Activated naive CD4-positive, alpha-beta T cell treated with anti-CD3 and anti-CD28 coated beads for 36 hours (primary cell): Measurements from ENCODE around the gene LIN28A. TPM values are rescaled to one million over a fixed set of nuclear protein-coding genes. Genes with fewer than 3 reads are reported as not detected.

Experiments
- CTCF ChIA-PET: fragments of 350-600 bp; sonication (Branson Sonifier 250); formaldehyde crosslinking; loops from one replicate; lab custom pipeline; 2021; ENCODE audit warnings: antibody characterized with exemption; lab: Charles Lee
- DNase-seq: peaks from one replicate; pipeline ENCODE4 v3.0.0-alpha.2; 2020
- H3K27ac Mint-ChIP-seq: one replicate; pipeline ENCODE4 v1.8.0; 2021; ENCODE audit warnings: mild to moderate bottlenecking, mixed read lengths
- H3K27me3 Mint-ChIP-seq: one replicate; pipeline ENCODE4 v1.8.0; 2021; ENCODE audit warnings: low read depth, mixed read lengths
- H3K36me3 Mint-ChIP-seq: one replicate; pipeline ENCODE4 v1.8.0; 2021; ENCODE audit warnings: low read depth, mixed read lengths
- H3K4me1 Mint-ChIP-seq: one replicate; pipeline ENCODE4 v1.8.0; 2021; ENCODE audit warnings: low read depth, mixed read lengths
- H3K4me3 Mint-ChIP-seq: one replicate; pipeline ENCODE4 v1.8.0; 2021; ENCODE audit warnings: mild to moderate bottlenecking, moderate library complexity, mixed read lengths
- H3K9me3 Mint-ChIP-seq: one replicate; pipeline ENCODE4 v1.8.0; 2021; ENCODE audit warnings: mixed read lengths
- intact Hi-C: fragments of 100-400 bp; cut with micrococcal nuclease; formaldehyde crosslinking; loops from one replicate; pipeline ENCODE4 v1.15.1; 2023
- total RNA-seq, 2 experiments: library from RNA; stranded (reverse); gene quantifications; one replicate each; pipeline ENCODE4 v1.2.3, GENCODE V29; 2021

The LIN28A gene
- total RNA-seq, 2 experiments from 2014 or later: not detected

DNA sequence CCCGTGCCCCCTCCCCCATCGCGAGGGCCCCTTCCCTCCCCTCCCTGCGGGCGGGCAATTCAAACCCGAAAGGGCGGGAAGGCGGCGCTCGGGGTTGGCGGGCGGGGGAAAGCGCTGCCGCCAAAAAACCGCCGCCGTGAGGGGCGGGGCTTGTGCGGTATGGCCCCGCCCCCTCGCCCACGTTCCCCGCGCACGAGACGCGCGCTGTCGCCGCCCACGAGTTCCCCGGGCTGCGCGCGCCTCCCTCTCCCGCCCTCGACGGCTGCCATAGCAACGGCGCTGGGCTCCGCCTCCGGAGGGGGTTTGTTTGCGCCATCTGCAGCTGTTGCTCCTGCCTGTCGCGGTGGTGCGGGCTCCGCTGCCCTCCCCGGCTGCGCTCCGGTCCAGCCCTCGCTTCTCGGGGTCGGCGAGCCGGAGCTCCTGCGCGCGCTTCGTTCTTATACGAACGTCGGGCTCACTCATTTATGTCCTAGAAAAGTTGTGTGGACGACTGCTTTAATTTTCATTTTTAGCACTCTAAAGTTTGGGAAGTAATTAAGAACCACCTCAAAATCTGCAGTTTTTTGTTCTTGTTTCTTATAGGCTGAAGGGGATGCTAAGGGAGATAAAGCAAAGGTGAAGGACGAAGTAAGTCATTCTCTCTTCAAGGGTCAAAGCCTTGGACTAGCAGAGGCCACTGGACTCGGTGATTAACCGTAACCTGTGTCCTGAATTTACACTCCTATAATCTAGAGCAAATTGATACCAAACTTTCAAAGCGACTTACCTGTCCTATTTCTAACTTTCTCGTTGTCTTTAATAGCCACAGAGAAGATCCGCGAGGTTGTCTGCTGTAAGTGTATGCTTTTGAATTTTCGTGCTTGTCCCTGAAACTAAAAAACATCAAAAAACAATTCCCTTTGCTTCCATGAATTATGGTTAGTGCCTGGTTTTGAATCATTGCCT, 62.6 kb downstream of the LIN28A start:
- CTCF ChIA-PET: interaction anchor here (0.7 to 0.8 kb wide), 2 partner anchors 34 to 66 kb away, joined by 3 read pairs; no protein-coding TSS in a partner anchor
- H3K9me3 Mint-ChIP-seq: no peaks in the 10 kb centered on the region
- H3K27me3 Mint-ChIP-seq: no peaks in the 10 kb centered on the region
- peaks cover 53% of the 10 kb centered on the region for H3K36me3 Mint-ChIP-seq
- H3K27ac Mint-ChIP-seq: peak overlapping the region; percentile 71
- intact Hi-C loops: loop anchor here (1.0 to 5.0 kb wide), 8 partner anchors 27 to 566 kb away; partner anchors contain the start of genes CD52, DHDDS, NUDC and STMN1
- peaks cover 49% of the 10 kb centered on the region for H3K4me1 Mint-ChIP-seq
- peak; percentile 96 for DNase-seq
- peak overlapping the region; percentile 87 for H3K4me3 Mint-ChIP-seq

- Mint-ChIP-seq H3K27me3 (no peaks in the 10 kb centered on the region), H3K36me3 (peaks cover 51% of the 10 kb centered on the region), H3K4me3 (peak overlapping the region; percentile 87), H3K4me1 (peaks cover 49% of the 10 kb centered on the region), H3K27ac (peak overlapping the region; percentile 72), H3K9me3 (no peaks in the 10 kb centered on the region)
- no peak for DNase-seq
- intact Hi-C loops: loop anchor here (5.0 kb wide), 3 partner anchors 158 to 568 kb away; partner anchors contain the start of genes CD52 and STMN1
- CTCF ChIA-PET: interaction anchor here (0.8 kb wide), 1 partner anchor 26 kb away, joined by 3 read pairs; no protein-coding TSS in a partner anchor
Measured at GRCh38 chr1:26474818-26475217, 64.2 kb downstream of the LIN28A start.

- H3K4me1 Mint-ChIP-seq: peaks cover 39% of the 10 kb centered on the region
- DNase-seq: no peak
- intact Hi-C loops: no loop called here
- H3K9me3 Mint-ChIP-seq: no peaks in the 10 kb centered on the region
- no peak overlapping the region for H3K4me3 Mint-ChIP-seq
- CTCF ChIA-PET: no interaction called here
- H3K36me3 Mint-ChIP-seq: peaks cover 47% of the 10 kb centered on the region
- H3K27ac Mint-ChIP-seq: peak overlapping the region; percentile 71
- no peaks in the 10 kb centered on the region for H3K27me3 Mint-ChIP-seq
Measured at GRCh38 chr1:26475989-26476388, 65.4 kb downstream of the LIN28A start.

GRCh38 chr1:26476958-26477357, 66.3 kb downstream of the LIN28A start:
- intact Hi-C loops: no loop called here
- H3K36me3 Mint-ChIP-seq: peaks cover 47% of the 10 kb centered on the region
- no peaks in the 10 kb centered on the region for H3K27me3 Mint-ChIP-seq
- no peak overlapping the region for H3K4me3 Mint-ChIP-seq
- no peaks in the 10 kb centered on the region for H3K9me3 Mint-ChIP-seq
- H3K4me1 Mint-ChIP-seq: peaks cover 33% of the 10 kb centered on the region
- CTCF ChIA-PET: no interaction called here
- no peak for DNase-seq
- peak overlapping the region; percentile 71 for H3K27ac Mint-ChIP-seq

DNA sequence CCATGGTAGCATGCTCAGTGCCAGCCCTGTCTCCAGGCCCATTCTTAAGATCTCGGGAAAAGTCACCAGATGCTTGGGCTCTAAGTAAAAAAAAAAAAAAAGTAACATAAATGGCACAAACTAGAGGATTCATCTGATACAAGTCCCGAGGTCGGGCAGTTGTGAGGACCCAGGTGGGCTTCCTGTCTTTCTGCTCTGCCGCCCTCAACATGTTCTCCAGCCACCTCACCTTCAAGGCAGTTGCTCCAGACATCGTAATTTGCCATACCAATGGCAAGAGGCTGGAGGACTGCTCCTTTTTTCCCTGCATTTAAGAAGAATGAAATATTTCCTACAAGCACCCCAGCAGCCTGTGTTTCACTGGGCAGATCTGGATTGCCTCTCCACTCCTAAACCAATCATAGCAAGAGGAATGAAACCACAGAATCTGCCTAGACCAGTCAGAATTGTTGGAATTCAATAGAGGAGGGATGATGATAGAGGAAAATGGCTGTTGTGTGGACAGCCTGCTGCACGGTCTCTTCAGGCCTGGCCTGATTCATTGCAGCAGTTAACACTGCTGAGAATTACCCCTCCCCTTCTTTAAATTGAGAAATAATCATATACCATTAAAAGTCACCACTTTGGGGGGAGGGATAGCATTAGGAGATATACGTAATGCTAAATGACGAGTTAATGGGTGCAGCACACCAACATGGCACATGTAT, 67.0 kb downstream of the LIN28A start:
- DNase-seq: no peak
- no peak overlapping the region for H3K4me3 Mint-ChIP-seq
- intact Hi-C loops: no loop called here
- H3K9me3 Mint-ChIP-seq: no peaks in the 10 kb centered on the region
- peaks cover 47% of the 10 kb centered on the region for H3K36me3 Mint-ChIP-seq
- CTCF ChIA-PET: no interaction called here
- no peaks in the 10 kb centered on the region for H3K27me3 Mint-ChIP-seq
- peaks cover 37% of the 10 kb centered on the region for H3K4me1 Mint-ChIP-seq
- peak overlapping the region; percentile 54 for H3K27ac Mint-ChIP-seq

GRCh38 chr1:26478159-26478558, 67.5 kb downstream of the LIN28A start:
- CTCF ChIA-PET: no interaction called here
- Mint-ChIP-seq H3K4me1 (peaks cover 41% of the 10 kb centered on the region), H3K27ac (no peak overlapping the region), H3K36me3 (peaks cover 44% of the 10 kb centered on the region), H3K4me3 (no peak overlapping the region), H3K9me3 (no peaks in the 10 kb centered on the region), H3K27me3 (no peaks in the 10 kb centered on the region)
- no peak for DNase-seq
- intact Hi-C loops: no loop called here

- peak overlapping the region; percentile 18 for H3K27ac Mint-ChIP-seq
- intact Hi-C loops: no loop called here
- H3K9me3 Mint-ChIP-seq: no peaks in the 10 kb centered on the region
- no peaks in the 10 kb centered on the region for H3K27me3 Mint-ChIP-seq
- peaks cover 36% of the 10 kb centered on the region for H3K4me1 Mint-ChIP-seq
- no peak overlapping the region for H3K4me3 Mint-ChIP-seq
- CTCF ChIA-PET: interaction anchor here (1.0 kb wide), 1 partner anchor 21 kb away, joined by 4 read pairs; no protein-coding TSS in a partner anchor
- H3K36me3 Mint-ChIP-seq: peaks cover 36% of the 10 kb centered on the region
- no peak for DNase-seq
Measured at GRCh38 chr1:26478988-26479387, 68.4 kb downstream of the LIN28A start.

Other genes with a start within 250 kb of the LIN28A start
- not detected for gene C1orf232, start 241.9 kb upstream of the LIN28A start, total RNA-seq
- 10 to 100 TPM; 24.0 to 26.8 TPM for gene ZNF593, start 240.9 kb upstream of the LIN28A start, total RNA-seq
- not detected for gene ZNF593OS, start 239.0 kb upstream of the LIN28A start, total RNA-seq
- 1 to 10 TPM; 1.5 to 1.8 TPM for gene CNKSR1, start 233.3 kb upstream of the LIN28A start, total RNA-seq
- not detected for gene CATSPER4, start 220.2 kb upstream of the LIN28A start, total RNA-seq
- gene CEP85, start 176.6 kb upstream of the LIN28A start, total RNA-seq: 10 to 100 TPM; 45.7 to 47.0 TPM
- gene SH3BGRL3, start 130.7 kb upstream of the LIN28A start, total RNA-seq: 100 to 1,000 TPM; 130 to 132 TPM
- gene UBXN11, start 104.2 kb upstream of the LIN28A start, total RNA-seq: 10 to 100 TPM; 26.4 to 26.9 TPM
- 100 to 1,000 TPM; 129 to 141 TPM for gene CD52, start 92.9 kb upstream of the LIN28A start, total RNA-seq
- gene CRYBG2, start 56.7 kb upstream of the LIN28A start, total RNA-seq: under 1 TPM; 0.37 to 0.72 TPM
- not detected for gene ZNF683, start 38.1 kb upstream of the LIN28A start, total RNA-seq
- 10 to 100 TPM; 26.2 to 26.3 TPM for gene DHDDS, start 21.5 kb downstream of the LIN28A start, total RNA-seq
- 100 to 1,000 TPM; 883 to 886 TPM for gene HMGN2, start 61.6 kb downstream of the LIN28A start, total RNA-seq
- 10 to 100 TPM; 83.5 to 86.4 TPM for gene RPS6KA1, start 118.9 kb downstream of the LIN28A start, total RNA-seq